Endothelial cell of umbilical vein (primary cell): ENCODE measurements around the gene IL17RD.

Experiments used
- EZH2 ChIP-seq: IDR thresholded peaks from 2 replicates; pipeline ENCODE4 v1.6.1; 2012; ENCODE audit warnings: borderline replicate concordance, low read depth, mild to moderate bottlenecking, moderate library complexity, low read length, inconsistent platforms; ENCODE audit not compliant: severe bottlenecking
- MYC ChIP-seq: IDR thresholded peaks from one replicate; pipeline ENCODE4 v1.6.1; 2011; ENCODE audit warnings: mild to moderate bottlenecking, low read depth, low read length
- POLR2A ChIP-seq: IDR thresholded peaks from 2 replicates; pipeline ENCODE4 v1.6.1; 2012; ENCODE audit warnings: low read depth, mild to moderate bottlenecking, control low read depth, low read length
- POLR2AphosphoS5 ChIP-seq: IDR thresholded peaks from 2 replicates; pipeline ENCODE4 v1.6.1; 2012; ENCODE audit warnings: low read depth, mild to moderate bottlenecking, control low read depth, low read length, moderate library complexity; ENCODE audit not compliant: insufficient read depth
- TF ChIP-seq, protein P1 (sequence below), 2 donors: IDR thresholded peaks; 1 replicate in 1 of 2; 2 replicates in 1 of 2; pipeline ENCODE4 v1.5.1; 2011; ENCODE audit warnings: low read length in 2 of 2, mild to moderate bottlenecking in 2 of 2, moderate library complexity in 2 of 2, control low read depth in 1 of 2, inconsistent platforms in 1 of 2, low read depth in 1 of 2; ENCODE audit not compliant: insufficient read depth in 1 of 2; ENCODE audit errors: extremely low read depth in 1 of 2

DNA sequence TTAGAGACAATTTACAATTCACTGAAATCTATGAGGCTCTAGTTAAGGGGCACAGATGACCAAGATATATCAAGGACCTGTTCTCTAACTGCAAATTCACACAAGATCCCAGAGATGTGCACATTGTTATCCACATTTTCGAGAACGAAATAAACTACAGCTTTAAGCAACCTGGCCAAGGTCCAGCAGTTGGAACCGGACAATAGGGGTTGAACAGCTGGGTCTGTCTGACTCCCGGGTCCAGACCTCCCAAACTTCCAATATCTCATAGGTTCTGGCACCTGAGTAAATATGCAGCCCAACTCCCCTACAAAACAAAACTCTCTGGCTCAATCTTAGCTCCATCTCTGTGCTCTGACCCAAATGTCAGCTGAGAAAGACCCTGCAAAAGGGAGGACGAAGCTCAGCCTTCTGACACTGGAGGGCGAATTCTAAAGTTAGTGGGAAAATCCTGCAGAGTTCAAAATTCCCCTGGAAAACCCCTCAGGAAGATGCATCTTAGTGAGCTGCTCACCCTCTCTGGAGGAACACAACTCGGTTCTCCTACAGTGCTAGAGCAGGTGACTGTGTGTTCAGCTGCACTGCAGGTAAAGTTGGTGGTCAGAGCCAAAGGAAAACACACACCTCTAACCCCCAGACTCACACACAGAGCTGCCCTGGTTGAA is 118.9 kb downstream of the IL17RD start:
- TF ChIP-seq MYC: no peak
- TF ChIP-seq, protein P1, sequence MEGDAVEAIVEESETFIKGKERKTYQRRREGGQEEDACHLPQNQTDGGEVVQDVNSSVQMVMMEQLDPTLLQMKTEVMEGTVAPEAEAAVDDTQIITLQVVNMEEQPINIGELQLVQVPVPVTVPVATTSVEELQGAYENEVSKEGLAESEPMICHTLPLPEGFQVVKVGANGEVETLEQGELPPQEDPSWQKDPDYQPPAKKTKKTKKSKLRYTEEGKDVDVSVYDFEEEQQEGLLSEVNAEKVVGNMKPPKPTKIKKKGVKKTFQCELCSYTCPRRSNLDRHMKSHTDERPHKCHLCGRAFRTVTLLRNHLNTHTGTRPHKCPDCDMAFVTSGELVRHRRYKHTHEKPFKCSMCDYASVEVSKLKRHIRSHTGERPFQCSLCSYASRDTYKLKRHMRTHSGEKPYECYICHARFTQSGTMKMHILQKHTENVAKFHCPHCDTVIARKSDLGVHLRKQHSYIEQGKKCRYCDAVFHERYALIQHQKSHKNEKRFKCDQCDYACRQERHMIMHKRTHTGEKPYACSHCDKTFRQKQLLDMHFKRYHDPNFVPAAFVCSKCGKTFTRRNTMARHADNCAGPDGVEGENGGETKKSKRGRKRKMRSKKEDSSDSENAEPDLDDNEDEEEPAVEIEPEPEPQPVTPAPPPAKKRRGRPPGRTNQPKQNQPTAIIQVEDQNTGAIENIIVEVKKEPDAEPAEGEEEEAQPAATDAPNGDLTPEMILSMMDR (IDR thresholded peaks at IDR 0.05; ENCODE audit: extremely low read depth in 1 of 2, insufficient read depth in 1 of 2, low read depth in 1 of 2, low read length in 2 of 2): no peak
- TF ChIP-seq EZH2: no peak
- no peak for TF ChIP-seq POLR2A
- TF ChIP-seq POLR2AphosphoS5: no peak
